GM10266 (cell line): ENCODE measurements around the gene CFAP46.

Source experiments
- DNase-seq: peaks from one replicate; pipeline ENCODE4 v3.0.0; 2012; ENCODE audit errors: extremely low spot score
- TF ChIP-seq, protein P1 (sequence below): IDR thresholded peaks from 2 replicates; pipeline ENCODE4 v1.5.1; 2012; ENCODE audit warnings: mild to moderate bottlenecking, low read depth; ENCODE audit not compliant: control insufficient read depth, insufficient read depth; ENCODE audit errors: missing control alignments

The CFAP46 gene

DNA sequence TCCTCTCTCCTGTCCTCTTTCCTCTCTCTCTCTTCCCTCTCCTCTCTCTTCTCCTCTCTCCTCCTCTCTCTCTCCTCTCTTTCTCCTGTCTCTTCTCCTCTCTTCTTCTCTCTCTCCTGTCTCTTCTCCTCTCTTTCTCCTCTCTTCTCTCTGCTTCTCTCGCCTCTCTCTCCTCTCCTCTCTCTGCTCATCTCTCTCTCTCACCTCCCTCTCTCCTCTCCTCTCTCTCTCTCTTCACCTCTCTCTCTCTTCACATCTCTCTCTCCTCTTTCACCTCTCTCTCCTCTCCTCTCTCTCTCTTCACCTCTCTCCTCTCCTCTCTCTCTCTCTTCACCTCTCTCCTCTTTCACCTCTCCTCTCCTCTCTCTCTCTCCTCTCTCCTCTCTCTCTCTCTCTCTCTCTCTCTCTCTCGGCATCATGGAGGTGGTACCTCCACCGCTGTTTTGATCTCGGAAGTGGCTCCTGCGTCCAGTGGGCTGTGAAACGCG is 30.1 kb downstream of the CFAP46 start:
- DNase-seq, result no peak
- TF ChIP-seq, protein P1, sequence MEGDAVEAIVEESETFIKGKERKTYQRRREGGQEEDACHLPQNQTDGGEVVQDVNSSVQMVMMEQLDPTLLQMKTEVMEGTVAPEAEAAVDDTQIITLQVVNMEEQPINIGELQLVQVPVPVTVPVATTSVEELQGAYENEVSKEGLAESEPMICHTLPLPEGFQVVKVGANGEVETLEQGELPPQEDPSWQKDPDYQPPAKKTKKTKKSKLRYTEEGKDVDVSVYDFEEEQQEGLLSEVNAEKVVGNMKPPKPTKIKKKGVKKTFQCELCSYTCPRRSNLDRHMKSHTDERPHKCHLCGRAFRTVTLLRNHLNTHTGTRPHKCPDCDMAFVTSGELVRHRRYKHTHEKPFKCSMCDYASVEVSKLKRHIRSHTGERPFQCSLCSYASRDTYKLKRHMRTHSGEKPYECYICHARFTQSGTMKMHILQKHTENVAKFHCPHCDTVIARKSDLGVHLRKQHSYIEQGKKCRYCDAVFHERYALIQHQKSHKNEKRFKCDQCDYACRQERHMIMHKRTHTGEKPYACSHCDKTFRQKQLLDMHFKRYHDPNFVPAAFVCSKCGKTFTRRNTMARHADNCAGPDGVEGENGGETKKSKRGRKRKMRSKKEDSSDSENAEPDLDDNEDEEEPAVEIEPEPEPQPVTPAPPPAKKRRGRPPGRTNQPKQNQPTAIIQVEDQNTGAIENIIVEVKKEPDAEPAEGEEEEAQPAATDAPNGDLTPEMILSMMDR, result no peak

DNA sequence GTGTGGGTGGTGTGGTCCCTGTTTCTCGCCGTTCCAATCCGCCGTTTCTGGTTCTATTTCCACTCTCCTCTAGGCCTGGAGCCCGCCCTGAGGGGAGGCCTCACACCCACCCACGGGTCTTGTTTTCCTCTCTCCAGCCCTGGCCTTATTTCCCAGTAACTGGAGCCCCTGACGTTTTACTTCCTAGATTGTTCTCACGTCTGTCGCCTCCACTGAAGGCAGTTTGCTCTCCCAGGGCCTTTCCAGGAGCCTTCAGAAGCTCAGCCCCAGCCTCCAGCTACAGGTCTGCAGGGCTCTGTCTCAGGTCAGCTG is 30.6 kb downstream of the CFAP46 start:
- no peak for DNase-seq
- TF ChIP-seq, protein P1, result no peak

DNA sequence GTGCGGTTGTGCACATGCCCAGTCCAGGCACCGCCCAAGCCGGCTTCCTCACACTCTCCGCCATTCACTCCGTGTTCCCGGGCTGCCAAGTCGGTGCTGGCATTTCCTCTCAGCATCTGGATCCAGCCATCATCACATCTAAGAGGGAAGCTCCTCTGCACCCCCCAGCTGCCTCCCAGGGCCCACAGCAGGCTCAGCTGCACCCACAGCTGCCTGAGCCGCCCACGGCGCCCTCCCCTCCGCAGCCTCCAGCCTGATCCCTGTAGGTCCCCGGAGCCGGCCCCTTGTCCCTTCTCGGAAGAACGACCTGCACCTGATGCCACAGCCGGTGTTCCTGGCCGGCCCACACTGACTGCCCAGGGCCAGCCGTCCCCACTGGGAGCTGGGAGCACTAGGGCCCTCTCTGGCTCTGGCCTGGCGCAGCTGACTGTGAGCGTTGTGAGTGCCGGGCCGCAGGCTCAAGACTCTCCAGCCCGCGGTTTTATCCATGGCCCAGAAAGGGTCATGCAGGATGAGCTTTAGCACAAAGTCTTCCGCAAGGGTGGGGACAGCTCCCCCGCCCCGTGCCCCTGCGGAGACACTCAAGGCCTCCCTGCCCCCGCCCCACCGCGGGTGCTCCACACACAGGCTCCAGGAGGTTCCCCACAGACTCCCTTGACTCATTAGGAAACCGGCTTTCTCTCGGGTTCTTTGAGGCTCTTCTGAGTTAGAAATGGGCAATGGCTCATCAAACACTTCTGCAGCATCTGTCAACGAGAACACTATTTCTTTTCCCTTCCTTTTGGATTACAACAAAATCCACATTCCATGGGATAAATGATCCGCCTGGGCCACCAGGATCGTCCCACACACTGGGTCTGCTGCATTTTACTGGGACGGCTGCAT is 31.2 kb downstream of the CFAP46 start:
- DNase-seq, result no peak

DNA sequence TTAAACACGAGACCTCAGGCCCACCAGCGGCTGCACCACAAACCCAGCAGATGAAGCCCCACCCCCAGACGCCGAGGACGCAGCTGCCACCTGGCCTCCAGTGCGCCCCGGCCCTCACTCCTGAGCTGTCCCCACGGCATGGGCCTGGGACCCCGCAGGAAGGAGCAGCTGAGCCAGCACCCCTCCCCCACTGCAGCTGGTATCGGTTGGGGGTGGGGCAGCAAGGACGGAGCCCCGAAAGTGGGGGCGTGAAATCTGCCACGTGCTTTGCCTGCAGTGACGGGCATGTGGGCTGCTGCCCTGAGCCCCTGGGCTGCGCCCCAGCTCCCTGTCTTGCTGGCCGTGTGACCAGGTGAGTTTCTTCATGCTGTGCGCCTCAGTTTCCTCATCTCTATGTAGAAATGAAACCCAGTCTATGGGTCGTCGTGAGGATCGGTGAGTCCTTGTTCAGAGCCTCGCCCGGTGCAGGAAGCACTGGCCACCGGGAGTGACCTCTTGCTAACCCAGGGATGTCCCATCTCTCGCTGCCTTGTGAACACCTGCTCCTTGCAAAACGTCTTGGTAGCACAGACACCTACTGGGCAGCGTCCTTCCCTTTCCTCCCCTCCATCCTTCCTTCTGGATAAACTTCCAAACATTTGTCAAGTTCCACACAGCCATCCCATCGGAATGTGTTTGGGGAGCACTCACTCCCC is 32.0 kb downstream of the CFAP46 start:
- DNase-seq, result no peak
- TF ChIP-seq, protein P1, result no peak

More for the DNA sequence above, 31.2 kb downstream of the CFAP46 start:
- TF ChIP-seq, protein P1, result no peak

DNA sequence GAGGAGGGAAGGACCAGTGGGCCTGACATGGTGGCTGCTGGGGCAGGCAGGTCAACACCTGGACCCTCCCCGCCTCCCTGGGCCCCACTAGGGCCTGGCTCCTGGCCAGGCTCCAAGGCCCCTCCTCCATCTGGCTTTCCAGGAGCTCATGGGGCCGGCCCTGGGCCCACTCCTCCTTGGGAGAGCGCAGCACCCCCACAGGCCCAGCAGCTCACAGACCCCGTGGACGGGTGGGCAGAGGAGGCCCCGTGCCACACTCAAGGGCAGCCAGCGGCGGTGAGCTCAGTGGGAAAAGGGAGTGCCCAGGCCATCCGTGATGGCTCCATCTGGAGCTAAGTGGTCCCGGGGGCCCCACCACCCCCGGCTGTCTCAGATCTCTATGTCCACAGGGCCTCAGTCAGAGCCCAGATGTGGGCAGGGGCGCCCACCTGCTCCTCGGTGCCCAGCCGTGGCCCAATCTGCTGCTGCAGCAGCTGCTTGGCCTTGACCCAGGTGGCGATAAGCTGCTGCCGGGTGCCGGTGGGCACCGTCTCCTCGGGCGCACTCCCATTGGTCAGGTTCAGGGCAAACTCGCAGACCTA is 32.8 kb downstream of the CFAP46 start:
- no peak for DNase-seq
- TF ChIP-seq, protein P1, result no peak

DNA sequence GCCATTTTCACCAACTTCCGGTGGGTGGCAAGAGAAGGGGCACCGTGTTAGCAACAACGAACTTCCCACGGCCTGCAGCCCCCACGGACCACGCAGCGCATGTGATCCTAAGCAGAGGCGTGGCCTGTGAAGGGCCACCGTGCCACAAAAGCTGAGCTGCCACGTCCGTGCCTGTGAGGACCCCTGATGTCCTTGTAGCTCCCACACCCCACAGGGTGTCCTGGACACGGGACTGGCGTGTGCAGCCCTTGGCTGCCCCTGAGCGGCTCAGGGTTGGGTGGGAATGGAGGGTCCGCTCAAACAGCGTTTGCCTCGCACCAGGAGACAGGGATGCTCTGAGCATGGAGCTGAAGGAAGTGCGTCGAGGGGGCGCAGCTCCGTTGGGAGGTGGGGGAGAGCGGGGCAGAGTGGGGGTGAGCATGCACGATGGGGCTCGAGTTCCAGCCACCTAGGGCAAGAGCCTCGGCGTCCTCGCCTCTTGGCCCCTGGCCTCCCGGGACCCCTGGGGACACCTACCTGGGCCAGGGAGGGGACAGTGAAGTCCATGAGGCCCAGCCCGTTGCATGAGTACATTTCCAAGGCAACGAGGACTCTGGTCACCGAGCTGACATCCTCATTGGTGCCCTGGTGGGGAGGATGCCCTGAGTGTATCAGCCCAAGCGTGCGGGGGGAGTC is 33.6 kb downstream of the CFAP46 start:
- DNase-seq, result no peak
- TF ChIP-seq, protein P1, result no peak
